SHP77 treated with DMSO at 0.1 percent for 48 hours (cell line): ENCODE measurements around the gene NKAIN2.

ENCODE experiments used
- DNase-seq: peaks from one replicate; lab custom pipeline; 2025; lab: John Stamatoyannopoulos, UW

Gene NKAIN2

GRCh38 chr6:124825564-124825963 lies 1021.9 kb downstream of the NKAIN2 start:
- no peak for DNase-seq

- no peak for DNase-seq
These were observed 1026.2 kb downstream of the NKAIN2 start for GRCh38 chr6:124829822-124830221.

- DNase-seq = no peak
These were observed 1026.8 kb downstream of the NKAIN2 start for GRCh38 chr6:124830506-124830905.

DNA sequence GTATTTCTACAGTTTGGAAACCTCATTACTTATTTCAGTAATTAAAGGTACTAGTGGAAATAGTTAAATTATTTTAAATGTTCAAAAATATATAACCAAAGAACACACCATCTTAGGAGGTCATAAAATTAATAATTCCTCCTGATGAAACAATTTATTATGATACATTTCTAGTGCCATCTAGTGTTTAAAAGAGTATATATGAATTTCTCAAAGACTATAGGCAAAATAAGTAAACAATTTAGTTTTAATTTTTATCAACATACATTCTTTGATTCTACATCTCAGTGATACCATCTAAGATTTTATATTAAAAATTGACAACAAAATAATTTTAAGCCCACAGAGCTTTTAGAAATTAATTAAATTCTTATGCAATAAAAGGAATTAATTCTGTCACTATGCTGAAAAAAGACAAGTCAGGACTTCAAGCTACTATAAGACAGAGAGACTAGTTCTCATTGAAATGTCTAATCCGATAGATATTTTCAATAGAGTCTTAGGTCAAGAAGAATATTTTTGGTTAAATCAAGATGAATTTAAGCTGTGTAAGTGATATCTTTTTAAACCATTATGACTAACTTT lies 1050.8 kb downstream of the NKAIN2 start:
- DNase-seq = no peak

GRCh38 chr6:124857746-124858145 lies 1054.1 kb downstream of the NKAIN2 start:
- no peak for DNase-seq

DNA sequence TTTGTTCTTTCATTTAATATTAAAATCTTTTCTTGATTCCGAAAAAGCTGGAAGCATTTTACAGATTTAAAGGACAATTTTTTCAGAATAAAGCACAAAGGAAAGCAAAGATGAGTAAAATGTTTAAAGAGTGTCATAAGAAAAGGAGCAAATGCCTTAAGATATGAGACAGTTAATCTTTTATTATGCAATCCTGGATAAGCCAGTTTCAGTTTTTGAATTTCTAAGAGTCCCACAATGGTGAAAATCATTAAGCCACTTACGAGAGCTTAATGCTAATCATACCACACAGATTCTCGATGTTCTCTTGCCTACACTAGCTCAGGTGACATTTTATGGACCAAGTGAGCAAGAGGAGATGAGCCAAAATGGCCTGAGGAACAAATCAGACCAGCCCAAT lies 1054.9 kb downstream of the NKAIN2 start:
- DNase-seq = no peak

- DNase-seq = no peak
These were observed 1055.7 kb downstream of the NKAIN2 start for GRCh38 chr6:124859366-124859765.

DNA sequence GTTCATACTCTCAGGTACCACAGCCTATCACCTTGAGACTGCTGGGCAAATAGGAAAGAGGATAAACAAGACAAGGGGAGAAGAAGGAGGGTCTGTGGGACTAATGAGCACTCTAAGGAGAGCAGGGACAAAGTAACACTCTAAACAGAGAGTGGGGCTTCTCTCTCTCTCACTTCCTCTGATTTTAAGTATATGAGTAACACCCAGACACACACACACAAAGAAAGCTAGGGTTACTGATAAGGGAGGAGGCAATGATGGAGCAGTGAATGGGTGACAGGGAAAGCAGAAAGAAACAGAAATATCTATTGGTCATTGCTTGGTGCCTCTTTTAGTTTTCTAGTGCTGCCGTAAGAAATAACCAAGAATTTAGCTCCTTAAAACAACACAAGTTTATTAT lies 1062.4 kb downstream of the NKAIN2 start:
- DNase-seq = no peak

DNA sequence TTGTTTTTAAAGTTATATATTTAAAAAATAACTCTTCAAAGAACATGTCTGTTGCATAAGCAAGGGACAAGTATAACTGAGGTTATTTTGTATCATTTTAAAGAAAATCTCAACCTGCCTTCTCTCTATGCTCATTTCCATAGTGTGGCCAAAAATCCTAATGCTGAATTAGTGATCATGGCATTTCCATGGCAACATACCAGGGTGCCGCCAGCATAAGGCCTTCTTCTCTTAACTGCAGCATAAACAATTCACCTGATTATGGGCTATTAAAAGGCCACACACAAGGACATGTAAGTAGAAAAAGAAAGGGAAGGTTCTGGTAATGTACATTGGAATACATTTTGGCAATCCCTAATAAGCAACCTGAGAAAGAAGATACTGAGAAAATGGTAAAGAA lies 1063.5 kb downstream of the NKAIN2 start:
- no peak for DNase-seq

DNA sequence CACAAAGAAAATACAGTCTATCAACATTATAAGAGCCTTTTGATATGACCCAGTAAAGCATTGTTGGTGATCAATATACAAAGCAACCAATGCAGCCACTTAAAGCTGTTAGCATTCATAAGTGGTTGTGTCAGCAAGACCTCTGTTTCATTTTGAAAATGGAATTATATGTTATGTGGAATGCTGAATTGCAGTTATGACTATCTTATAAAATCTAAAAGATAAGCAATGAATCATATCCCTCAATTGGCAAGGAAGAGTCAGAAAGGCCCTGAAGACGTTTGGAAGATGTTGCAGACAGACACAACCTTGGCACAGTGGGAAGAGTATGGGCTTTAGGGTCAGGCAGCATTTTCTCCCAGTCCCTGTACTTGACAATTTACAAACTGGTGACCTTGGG lies 1064.8 kb downstream of the NKAIN2 start:
- no peak for DNase-seq

DNA sequence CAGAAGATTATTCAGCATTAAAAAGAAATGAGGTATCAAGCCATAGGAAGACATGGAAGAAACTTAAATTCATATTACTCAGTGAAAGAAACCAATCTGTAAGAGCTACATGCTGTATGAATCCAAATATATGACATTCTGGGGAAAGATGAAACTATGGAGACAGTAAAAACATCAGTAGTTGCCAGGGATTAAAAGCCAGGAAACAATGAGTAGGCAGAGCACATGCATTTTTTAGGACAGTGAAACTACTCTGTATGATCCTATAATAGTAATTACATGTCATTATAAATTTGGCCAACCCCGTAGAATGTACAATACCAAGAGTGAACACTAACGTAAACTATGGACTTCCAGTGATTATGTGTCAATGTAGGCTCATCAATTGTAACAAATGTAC lies 1065.8 kb downstream of the NKAIN2 start:
- no peak for DNase-seq

- no peak for DNase-seq
These were observed 1067.2 kb downstream of the NKAIN2 start for GRCh38 chr6:124870611-124871459.

GRCh38 chr6:124872361-124873065 lies 1068.8 kb downstream of the NKAIN2 start:
- DNase-seq = no peak

- DNase-seq = no peak
These were observed 1069.4 kb downstream of the NKAIN2 start for GRCh38 chr6:124873066-124873410.
